ENCODE results near the gene EARS2. TPM values are rescaled to one million over a fixed set of nuclear protein-coding genes. Genes with fewer than 3 reads are reported as not detected.
"Not testable (repeated sequence)": the region's sequence is repeated elsewhere in the genome, so short reads cannot be mapped to it uniquely, and the experiment has no call there.

Gene EARS2
- polyA plus RNA-seq, 4 donors = 28.2 to 33.2 (median 30.2) TPM

DNA sequence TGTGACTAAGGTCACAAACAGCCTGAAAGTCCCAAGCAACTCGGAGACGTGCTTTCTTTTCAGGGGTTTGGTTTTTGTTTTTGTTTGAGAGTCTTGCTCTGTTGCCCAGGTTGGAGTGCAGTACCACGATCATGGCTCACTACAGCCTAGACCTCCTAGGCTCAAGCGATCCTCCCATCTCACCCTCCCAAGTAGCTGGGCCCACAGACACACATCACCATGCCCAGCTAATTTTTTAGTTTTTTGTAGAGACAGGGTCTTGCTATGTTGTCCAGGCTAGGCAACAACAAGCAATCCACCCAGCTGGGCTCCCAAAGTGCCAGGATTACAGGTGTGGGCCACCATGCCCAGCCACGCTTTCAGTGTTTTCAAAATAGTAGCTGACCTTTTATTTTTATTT is 27.1 kb downstream of the EARS2 start:
- no peak for DNase-seq (ENCODE audit: low read depth in 4 of 4, low spot score in 2 of 4)

DNA sequence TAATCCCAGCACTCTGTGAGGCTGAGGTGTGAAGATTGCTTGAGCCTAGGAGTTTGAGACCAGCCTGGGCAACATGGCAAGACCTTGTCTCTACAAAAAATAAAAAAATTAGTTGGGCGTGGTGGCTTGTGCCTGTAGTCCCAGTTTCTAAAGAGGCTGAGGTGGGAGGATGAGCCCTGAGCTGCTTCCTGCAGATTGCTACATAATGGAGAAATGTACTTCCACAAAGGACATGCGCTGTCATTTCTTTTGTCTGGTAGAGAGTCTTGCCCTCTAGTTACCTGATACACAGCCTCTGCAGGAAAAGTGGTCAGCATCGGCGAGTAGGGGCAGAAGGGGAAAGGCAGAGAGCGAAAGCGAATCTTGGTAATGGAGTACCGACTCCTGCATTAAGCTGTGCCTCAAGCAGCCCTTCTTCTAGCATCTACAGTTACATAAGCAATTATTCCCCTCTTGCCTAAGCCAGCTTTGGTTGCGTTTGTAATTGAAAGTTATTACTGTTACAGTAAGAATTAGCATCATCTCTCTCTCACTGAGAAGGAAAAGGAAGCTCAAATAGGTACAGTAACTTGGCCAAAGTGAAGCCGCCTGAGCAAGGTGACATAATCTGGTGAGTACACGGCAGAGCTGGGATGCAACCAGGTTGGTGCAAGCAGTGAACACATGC is 28.4 kb downstream of the EARS2 start:
- no peak for DNase-seq (ENCODE audit: low read depth in 4 of 4, low spot score in 2 of 4)

DNA sequence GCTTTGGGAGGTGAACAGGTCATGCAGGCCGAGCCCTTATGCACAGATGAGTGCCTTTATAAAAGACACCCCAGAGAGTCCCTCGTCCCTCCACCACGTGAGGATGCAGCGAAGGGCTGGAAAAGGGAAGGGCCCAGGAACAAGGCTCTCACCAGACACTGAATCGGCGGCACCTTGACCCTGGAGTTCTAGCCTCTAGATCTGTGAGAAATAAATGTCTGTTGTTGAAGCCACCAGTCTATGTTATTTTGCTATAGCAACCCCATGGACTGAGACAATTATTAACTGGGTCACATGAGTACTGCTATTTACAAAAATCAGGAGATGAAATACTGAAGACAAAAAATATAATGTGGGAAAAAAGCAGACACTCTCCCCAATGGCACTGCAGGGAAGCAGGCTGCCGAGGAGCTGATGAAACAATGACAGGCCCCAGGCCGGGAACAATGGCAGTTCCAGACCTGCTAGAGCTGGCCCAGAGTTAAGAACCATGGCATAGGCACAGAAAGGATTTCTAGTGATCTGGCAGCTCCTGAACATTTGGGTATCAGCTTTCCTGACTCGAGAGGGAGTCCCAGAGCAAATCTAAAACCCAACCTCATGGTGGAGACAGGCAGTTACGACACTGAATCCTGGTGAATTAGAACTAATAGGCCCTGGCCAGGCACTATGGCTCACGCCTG is 29.0 kb downstream of the EARS2 start:
- no peak for DNase-seq (ENCODE audit: low read depth in 4 of 4, low spot score in 2 of 4)

DNA sequence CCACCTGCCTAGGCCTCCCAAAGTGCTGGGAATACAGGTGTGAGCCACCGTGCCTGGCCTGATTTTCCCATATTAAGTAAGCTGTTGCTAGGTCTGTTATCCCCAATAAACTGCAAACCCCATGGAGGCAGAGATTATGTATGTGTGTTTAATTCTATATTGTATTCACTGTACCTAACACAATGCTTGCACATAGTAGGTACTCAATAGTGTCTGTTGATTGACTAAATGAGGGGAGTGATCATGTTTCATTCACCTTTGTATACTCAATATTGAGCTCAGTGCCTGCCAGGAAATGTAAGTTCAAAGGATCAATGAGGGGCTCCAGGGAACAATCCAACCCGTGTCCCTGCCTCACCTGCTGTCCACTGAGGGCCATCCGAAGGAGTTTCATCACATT is 32.3 kb downstream of the EARS2 start:
- DNase-seq (ENCODE audit: low read depth in 4 of 4, low spot score in 2 of 4) = no peak

DNA sequence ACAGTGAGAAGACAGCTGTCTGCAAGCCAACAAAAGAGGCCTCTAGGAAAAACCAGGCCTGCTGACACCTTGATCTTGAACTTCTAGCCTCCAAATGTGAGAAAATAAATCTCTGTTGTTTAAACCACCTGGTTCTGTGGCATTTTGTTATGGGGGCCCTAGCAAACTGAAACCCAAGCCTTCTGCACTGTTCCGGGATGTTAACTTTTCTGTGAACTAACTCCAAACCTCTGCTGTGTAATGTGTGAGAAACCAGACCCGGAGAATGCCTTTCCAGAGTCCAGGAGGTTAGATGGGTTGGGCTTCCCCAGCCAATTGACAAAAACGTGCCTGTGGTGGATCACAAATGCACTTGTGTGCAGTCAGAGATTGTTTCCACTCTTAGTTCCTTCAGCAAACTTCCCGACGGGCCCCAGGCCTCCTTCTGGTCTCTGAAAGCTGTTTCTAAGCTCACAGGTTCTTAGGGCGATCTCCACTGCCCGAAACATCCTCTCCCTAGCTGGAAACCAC is 33.2 kb downstream of the EARS2 start:
- no peak for DNase-seq (ENCODE audit: low read depth in 4 of 4, low spot score in 2 of 4)

DNA sequence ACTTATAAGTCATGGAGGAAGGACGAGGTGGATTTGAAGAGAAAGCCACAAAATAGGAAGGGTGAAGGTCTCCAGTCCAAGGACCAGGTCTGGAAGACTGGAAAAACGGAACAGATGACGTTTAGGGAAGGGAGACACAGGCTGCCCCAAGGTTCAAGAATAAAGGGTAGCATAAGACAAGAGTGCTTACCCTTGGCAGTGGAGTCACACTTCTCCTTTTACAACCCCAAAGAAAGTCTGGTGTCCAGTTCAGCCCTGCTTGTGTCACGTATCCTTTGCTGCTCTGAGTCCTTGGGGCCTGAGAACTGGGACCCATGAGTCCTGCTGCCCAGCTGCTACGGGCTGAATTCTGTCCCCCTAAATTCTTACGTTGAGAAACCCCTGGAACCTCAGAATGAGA is 33.8 kb downstream of the EARS2 start:
- no peak for DNase-seq (ENCODE audit: low read depth in 4 of 4, low spot score in 2 of 4)

DNA sequence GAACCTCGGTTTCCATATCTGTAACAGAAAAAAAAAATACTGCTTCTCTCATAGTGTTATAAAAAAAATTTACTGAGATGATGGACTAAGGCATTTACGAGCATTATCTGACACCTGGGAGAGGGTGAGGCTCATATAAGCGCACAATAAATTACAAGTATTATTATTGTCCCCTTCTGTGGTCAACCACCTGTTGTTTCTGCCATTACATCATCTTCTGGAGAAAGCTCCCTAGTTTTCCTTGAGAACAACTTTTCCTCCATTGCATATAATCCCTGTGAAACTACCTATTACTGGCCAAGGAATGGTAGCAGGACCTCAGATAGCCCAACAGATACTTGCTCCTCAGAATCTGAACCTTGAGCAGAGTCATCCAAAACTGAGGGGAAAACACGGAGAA is 35.2 kb downstream of the EARS2 start:
- no peak for DNase-seq (ENCODE audit: low read depth in 4 of 4, low spot score in 2 of 4)

DNA sequence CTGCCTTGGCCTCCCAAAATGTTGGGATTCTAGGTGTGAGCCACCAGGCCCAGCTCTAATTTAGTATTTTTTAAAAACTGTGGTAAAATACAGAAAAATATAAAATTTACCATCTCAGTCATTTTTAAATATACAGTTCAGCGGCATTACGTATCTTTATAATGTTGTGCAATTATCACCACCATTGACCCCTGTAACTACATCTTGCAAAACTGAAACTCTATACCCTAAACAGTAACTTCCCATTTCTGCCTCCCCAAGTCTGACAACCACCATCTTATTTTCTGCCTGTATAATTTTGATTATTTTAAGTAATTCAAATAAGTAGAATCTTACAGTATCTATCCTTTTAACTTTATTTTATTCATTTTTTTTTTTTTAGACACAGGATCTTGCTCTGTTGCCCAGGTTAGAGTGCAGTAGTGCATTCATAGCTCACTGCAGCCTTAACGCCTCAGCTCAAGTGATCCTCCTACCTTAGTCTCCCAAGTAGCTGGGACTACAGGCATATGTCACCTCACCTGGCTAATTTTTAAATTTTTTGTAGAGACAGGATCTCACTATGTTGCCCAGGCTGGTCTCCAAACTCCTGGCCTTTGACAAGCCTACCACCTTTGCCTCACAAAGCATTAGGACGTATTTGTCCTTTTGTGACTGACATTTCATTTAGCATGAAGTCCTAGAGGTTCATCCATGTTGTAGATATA is 36.0 kb downstream of the EARS2 start:
- no peak for DNase-seq (ENCODE audit: low read depth in 4 of 4, low spot score in 2 of 4)

DNA sequence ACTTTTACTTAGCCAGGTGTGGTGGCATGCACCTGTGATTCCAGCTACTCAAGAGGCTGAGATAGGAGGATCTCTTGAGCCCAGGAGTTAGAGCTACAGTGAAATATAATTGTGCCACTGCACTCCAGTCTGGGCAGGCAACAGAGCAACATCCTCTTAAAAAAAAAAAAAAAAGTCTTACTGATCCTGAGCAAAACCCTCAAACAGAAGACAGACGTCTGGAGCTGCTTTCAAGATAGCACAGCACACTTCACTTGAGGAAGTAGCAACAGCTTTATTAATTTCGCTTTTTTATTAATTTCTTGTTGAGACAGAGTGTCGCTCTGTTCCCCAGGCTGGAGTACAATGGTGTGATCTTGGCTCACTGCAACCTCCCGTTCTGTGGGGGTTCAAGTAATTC is 36.6 kb downstream of the EARS2 start:
- DNase-seq (ENCODE audit: low read depth in 4 of 4, low spot score in 2 of 4) = no peak

DNA sequence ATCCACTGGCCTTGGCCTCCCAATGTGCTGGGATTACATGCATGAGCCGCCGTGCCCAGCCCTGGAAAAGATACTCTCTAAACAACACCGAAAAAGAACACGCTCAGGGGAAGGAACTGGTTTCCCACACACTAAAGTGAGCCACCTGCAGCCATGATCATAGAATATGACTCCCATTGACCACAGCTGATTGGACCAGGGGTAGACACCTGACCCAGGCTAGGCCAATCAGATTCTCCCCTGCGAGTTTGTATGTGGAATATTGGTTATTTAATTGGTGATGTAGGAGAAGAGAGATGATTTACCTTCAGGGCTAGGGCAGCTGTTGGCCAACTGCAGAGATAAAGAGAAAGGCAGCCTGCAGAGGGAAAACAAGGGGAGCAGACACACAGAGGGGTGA is 37.9 kb downstream of the EARS2 start:
- no peak for DNase-seq (ENCODE audit: low read depth in 4 of 4, low spot score in 2 of 4)

DNA sequence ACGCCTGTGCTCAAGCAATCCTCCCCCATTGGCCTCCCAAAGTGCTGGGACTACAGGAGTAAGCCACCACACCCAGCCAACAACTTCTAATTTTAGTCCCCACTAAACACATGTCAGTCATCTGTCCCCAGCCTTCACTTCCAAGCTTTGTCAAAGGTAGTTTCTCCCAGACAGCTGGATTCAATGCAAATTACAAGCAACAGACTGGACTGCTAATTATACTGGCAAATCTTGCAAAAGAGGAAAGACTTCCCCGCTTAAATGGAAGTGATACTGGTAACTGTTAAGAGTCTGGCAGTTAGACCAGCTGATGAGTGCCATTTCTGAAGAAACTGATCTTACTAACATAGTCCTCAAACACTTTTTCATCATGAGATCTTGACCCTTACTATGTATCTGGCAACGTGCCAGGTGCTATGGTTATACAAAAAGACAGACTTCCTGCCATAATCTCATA is 38.7 kb downstream of the EARS2 start:
- DNase-seq (ENCODE audit: low read depth in 4 of 4, low spot score in 2 of 4) = no peak

DNA sequence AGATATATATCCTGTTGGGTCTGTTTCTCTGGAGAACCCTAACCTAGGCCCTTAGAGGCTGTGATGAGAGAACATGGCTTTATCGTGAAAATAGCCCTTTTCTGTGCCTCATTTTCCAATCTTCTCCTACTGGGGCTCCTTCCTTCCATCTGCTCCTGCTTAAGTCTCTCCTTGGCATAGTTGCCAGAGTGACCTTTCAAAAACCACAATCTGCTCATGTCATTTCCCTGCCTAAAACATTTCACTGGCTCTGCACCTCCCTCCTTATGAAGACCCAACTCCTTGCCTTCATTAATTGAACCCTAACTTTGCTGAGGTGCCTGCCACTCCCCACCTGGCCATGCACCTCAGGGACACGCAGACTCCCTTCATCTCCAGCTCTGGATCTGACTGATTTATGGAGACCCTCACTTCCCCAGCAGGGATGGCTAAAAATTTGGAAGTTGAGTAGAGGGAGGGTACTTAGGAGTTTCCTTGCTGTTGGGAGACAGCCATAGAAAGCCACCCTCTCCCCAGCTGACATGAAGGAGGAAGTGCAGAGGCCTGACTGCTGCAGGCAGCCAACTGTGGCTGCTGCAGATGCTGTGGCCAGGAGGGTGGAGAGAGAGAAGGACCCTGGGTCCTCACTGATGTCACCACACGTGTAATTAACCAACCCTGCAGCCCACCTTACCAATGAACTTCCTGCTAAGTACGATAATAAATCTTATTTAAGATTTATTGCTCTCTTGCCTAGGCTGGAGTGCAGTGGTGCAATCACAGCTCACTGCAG is 40.6 kb downstream of the EARS2 start:
- DNase-seq (ENCODE audit: low read depth in 4 of 4, low spot score in 2 of 4) = no peak

DNA sequence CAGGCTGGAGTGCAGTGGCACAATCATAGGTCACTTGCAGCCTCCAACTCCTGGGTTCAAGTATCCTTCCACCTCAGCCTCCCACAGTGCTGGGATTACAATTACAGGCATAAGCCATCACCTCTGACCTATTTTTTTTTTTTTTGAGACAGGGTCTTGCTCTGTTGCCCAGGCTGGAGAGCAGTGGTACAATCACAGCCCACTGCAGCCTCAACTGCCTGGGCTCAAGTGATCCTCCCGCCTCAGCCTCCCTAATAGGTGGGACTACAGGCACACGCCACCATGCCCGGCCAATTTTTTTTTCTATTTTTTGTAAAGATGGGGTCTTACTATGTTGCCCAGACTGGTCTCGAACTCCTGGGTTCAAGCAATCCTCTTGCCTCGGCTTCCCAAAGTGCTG is 41.3 kb downstream of the EARS2 start:
- DNase-seq (ENCODE audit: low read depth in 4 of 4, low spot score in 2 of 4) = no peak

DNA sequence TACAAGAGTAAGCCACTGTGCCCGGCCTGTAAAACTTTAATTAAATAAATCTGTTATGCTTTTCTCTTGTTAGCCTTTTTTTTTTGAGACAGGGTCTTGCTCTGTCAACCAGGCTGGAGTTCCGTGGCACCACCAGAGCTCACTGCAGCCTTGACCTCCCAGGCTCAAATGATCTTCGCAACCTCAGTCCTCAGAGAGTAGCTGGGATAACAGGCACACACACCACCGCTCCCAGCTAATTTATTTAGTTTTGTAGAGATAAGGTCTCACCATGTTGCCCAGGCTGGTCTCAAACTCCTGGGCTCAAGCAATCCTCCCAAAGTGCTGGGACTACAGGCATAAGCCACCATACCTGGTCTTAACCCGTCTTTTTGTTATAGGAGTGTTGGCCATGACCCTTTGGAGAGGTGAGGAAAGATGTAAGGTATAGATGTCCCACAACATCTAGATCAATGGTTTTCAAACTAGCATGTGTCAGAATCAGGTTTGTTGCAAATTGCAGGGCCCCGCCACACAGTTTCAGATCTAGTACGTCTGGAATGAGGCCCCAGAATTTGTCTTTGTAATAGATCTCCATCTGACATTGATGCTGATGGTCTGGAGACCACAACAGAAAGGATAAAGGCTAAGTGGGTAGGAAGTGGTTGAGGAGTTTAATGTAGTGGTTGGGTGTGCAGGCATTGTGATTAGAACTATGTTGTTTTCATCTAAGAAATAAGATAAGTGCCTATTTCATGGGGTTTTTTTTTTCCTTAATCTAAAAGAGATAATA is 42.6 kb downstream of the EARS2 start:
- DNase-seq (ENCODE audit: low read depth in 4 of 4, low spot score in 2 of 4) = no peak

DNA sequence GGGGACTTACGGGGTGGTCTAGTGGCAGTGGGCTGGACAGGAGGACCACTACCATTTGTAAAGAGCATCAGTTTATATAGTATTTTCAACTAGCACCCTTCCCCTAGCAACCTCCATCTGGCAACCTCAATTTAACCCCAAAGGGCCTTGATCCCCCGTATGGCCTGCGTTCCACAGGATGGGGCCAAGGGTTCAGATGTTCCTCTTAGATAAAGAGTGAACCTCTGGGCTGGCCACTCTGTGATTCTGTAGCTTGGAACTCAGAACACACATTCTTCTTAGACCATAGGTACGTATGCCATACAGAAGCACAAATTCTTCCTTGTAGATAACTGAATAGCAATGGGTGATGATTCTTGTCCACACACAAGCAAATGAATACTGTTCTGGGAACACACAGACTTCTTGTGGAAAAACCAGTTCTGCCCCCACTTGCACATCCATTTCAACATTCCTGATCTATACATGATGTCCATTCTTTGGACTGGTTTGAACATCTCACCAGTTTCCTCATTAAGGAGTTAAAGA is 44.9 kb downstream of the EARS2 start:
- no peak for DNase-seq (ENCODE audit: low read depth in 4 of 4, low spot score in 2 of 4)

DNA sequence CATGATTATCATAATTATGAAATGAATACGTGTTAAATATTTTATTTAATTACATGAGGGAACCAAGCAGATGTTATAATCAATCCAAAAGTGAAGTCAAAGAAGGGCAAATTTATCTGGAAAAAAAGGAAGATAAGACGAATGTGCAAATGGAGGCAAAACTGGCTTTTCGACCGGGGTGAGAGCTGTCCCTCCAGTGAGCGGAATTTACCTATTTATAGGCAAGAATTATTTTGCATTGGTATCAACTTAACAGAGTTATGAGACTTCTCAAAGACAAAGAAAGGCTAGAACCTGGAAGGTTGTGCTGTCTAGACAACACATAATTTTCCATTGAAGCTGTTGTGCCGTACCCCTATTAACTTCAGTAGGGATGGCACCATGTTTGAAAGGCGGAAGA is 45.4 kb downstream of the EARS2 start:
- DNase-seq (ENCODE audit: low read depth in 4 of 4, low spot score in 2 of 4) = no peak

DNA sequence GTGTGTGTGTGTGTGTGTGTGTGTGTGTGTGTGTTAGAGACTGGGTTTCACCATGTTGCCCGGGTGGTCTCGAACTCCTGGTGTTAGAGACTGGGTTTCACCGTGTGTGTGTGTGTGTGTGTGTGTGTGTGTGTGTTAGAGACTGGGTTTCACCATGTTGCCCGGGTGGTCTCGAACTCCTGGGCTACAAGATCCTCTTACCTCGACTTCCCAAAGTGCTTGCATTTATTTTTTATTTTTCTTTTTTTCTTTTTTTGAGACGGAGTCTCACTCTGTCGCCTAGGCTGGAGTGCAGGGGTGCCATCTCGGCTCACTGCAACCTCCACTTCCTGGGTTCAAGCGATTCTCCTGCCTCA is 46.3 kb downstream of the EARS2 start:
- not testable (repeated sequence) for DNase-seq (ENCODE audit: low read depth in 4 of 4, low spot score in 2 of 4)

DNA sequence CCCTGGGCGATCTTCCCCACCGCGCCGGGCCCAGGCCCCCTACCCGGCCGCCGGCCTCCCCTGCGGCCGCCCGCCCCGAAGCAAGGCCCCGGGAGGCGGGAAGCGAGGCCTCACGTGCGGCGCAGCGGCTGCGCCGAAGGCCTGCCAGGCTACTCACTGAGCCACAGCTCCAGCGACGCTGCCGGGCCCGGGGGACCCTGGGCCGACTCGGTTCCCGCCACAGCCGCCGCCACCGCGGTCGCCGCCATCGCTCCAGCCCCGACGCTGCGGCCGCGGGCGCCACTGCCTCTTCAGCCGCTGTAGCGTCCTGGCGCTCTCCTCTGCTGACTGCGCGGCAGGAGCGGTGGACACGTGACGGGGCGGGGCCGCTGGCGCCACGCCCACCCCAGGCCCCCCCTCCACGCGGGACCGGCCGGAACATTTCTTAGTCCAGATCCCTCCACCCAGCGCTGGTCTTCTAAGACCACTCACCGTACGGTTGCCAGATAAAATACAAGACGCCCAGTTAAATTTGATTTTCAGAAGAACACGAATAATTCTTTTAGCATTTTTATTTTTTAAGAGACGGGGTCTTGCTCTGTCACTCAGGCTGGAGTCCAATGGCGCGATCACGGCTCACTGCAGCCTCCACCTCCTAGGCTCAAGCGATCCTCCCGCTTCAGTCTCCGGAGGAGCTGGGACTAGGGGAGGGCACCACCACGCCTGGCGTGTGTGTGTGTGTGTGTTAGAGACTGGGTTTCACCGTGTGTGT is 46.8 kb downstream of the EARS2 start, which contains the start of gene GGA2:
Gene GGA2, minus strand, starts transcription at position 331 of the 751 bp plus-strand sequence. Its CDS starts 83 bp downstream, at position 248.
- DNase-seq (ENCODE audit: low read depth in 4 of 4, low spot score in 2 of 4) = peak; percentile 59 to 73 (median 70)

DNA sequence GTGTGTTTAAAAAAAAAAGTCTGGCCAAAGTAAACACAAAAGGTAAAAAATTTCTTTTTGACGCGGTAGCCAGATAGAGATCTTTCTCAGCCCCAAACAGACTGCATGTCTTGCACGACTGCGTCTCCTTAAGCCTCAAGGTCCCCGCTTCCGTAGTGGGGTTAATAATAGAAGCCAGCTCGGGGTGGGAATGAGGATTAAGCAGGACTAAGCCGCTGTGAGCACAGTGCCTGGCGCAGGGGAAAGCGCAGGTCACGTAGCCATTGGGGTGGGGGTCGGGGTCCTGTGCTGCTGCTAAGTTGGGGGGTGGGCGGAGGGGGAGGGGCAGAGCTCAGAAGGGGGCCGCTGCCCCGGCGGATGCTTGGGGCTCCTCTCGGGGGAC is 47.4 kb downstream of the EARS2 start:
- peak in 1 of 4 donors; percentile 23 for DNase-seq (ENCODE audit: low read depth in 4 of 4, low spot score in 2 of 4)
